Chondrocyte (in vitro differentiated cells): Measurements from ENCODE around the gene PRKCH. TPM values are rescaled to one million over a fixed set of nuclear protein-coding genes. Genes with fewer than 3 reads are reported as not detected.

ENCODE experiments used
- DNase-seq: peaks from one replicate; pipeline ENCODE4 v3.0.0; 2021; ENCODE audit warnings: mixed read lengths, low spot score
- H3K27ac Mint-ChIP-seq: one replicate; pipeline ENCODE4 v1.8.0; 2021; ENCODE audit warnings: mild to moderate bottlenecking, moderate library complexity, mixed read lengths; ENCODE audit not compliant: unreplicated experiment
- H3K27me3 Mint-ChIP-seq: 2 replicates; pipeline ENCODE4 v1.8.0; 2021; ENCODE audit warnings: low read depth, mixed read lengths
- H3K36me3 Mint-ChIP-seq: 2 replicates; pipeline ENCODE4 v1.8.0; 2021; ENCODE audit warnings: low read depth, mixed read lengths
- H3K4me1 Mint-ChIP-seq: 2 replicates; pipeline ENCODE4 v1.8.0; 2021; ENCODE audit warnings: low read depth, mild to moderate bottlenecking, mixed read lengths
- H3K4me3 Mint-ChIP-seq: one replicate; pipeline ENCODE4 v1.8.0; 2021; ENCODE audit warnings: mild to moderate bottlenecking, moderate library complexity, mixed read lengths; ENCODE audit not compliant: unreplicated experiment
- H3K9me3 Mint-ChIP-seq: 2 replicates; pipeline ENCODE4 v1.8.0; 2021; ENCODE audit warnings: low read depth, mixed read lengths
- total RNA-seq: library from RNA; stranded (reverse); gene quantifications from 3 replicates; pipeline ENCODE4 v1.2.1, GENCODE V29; 2021
- TF ChIP-seq, protein P1 (sequence below): fragments of 200-600 bp; sonication (generic); IDR thresholded peaks from 2 replicates; pipeline ENCODE4 v1.5.0; 2021; ENCODE audit warnings: antibody characterized with exemption, mild to moderate bottlenecking, moderate library complexity

PRKCH gene
- total RNA-seq, 1 donor from 2014 or later: 9.7 TPM

DNA sequence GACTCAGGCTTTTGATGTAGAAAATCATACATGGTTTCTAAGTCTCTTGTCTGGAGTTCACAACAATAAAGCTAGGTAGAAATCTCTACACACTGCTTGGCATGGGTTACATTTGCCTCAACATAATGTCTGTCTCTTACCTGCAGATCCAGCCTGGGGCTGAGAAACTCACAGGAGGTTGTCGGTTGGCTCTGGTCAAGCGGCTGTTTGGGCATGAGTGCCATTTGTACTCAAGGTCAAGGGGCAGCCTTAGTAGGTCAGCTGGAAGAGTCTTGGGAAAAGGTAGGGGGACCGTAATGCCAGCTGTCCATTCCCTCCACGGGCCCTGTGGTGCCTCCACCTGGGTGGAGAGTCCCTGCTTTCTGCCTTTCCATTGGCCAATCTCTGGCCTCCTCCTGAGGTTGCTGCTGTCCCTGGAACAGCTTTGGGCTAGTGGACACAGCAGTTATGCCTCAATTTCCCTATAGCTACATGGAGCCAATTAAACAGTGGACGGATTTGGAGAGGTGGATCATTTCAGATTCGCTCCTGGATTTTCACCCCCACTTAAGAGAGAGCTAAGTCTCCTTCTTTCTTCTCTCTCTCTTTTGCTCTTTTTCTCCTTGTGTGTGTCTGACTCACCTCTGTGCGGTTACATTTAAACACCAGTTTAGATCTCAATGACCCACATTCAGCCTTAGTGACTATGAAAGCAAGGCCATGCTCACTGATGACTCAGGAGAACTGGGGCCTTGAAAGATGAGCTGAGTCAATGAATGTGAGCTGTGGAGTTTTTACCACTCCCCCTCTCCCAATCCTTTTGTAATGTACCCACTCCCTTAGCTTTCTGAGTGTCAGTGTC is 241.2 kb downstream of the PRKCH start:
- Mint-ChIP-seq H3K27me3 (no peaks in the 10 kb centered on the region), H3K4me1 (peaks cover 94% of the 10 kb centered on the region), H3K27ac (peak overlapping the region; percentile 97), H3K36me3 (no peaks in the 10 kb centered on the region), H3K4me3 (no peak overlapping the region), H3K9me3 (peaks cover 5% of the 10 kb centered on the region)
- no peak for DNase-seq
- TF ChIP-seq, protein P1, sequence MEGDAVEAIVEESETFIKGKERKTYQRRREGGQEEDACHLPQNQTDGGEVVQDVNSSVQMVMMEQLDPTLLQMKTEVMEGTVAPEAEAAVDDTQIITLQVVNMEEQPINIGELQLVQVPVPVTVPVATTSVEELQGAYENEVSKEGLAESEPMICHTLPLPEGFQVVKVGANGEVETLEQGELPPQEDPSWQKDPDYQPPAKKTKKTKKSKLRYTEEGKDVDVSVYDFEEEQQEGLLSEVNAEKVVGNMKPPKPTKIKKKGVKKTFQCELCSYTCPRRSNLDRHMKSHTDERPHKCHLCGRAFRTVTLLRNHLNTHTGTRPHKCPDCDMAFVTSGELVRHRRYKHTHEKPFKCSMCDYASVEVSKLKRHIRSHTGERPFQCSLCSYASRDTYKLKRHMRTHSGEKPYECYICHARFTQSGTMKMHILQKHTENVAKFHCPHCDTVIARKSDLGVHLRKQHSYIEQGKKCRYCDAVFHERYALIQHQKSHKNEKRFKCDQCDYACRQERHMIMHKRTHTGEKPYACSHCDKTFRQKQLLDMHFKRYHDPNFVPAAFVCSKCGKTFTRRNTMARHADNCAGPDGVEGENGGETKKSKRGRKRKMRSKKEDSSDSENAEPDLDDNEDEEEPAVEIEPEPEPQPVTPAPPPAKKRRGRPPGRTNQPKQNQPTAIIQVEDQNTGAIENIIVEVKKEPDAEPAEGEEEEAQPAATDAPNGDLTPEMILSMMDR: no peak

DNA sequence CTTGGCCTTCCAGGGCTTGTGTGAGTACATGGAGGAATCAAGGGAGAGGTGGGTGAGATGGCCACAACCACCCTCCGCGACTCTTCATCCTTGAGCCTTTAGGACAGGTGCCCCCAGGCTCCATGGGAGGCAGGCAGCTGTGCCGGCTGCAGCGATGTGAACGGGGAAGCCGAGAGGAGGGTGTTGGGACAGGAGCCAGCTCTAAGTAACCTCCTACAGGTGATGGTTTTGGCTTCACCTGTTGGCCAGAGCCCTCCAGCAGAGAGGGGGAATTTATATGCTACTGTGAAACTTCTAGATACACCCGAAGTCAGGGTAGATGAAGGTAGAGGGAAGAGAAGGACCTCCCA is 241.8 kb downstream of the PRKCH start:
- peaks cover 95% of the 10 kb centered on the region for H3K4me1 Mint-ChIP-seq
- H3K9me3 Mint-ChIP-seq: peaks cover under 1% of the 10 kb centered on the region
- H3K27ac Mint-ChIP-seq: peak overlapping the region; percentile 97
- no peak for DNase-seq
- TF ChIP-seq, protein P1: no peak
- no peaks in the 10 kb centered on the region for H3K27me3 Mint-ChIP-seq
- no peak overlapping the region for H3K4me3 Mint-ChIP-seq
- H3K36me3 Mint-ChIP-seq: no peaks in the 10 kb centered on the region

DNA sequence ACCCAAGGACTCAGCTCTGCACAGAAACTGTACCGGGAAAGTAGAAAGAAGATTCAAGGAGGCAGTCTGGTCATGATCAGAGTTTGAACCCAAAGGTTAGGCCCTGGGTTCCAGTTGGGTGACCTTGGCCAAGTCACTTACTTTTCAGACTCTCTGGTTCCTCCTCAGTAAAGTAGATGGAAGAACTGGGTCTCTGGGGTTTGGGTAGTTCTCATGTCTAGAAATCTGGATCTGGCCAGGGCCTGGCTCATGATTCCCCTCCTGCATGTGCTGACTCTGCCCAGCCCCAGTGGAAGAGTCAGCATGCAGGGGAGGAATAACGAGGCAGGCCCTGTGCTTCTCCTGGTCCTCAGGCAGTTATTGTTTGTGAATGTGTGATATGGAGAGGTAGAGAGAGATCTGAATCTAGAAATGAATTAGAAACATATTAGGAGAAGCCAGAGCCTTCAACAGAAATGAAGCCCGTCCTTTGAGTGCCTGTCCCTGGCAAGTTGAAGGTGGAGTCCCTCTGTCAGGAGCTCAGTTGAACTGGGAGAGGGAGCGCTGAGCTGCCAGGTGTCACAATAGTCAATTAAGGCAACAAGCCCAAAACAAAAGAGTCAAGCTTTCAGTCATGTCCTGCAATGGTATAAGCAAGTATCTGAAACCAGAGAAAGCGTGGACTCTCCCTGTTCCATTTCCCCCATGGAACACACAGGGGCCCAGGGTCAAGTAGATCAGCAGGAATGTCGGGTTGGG is 242.7 kb downstream of the PRKCH start:
- H3K4me3 Mint-ChIP-seq: no peak overlapping the region
- DNase-seq: no peak
- TF ChIP-seq, protein P1: no peak
- H3K9me3 Mint-ChIP-seq: no peaks in the 10 kb centered on the region
- peaks cover 95% of the 10 kb centered on the region for H3K4me1 Mint-ChIP-seq
- H3K27me3 Mint-ChIP-seq: no peaks in the 10 kb centered on the region
- H3K36me3 Mint-ChIP-seq: no peaks in the 10 kb centered on the region
- peak overlapping the region; percentile 97 for H3K27ac Mint-ChIP-seq

DNA sequence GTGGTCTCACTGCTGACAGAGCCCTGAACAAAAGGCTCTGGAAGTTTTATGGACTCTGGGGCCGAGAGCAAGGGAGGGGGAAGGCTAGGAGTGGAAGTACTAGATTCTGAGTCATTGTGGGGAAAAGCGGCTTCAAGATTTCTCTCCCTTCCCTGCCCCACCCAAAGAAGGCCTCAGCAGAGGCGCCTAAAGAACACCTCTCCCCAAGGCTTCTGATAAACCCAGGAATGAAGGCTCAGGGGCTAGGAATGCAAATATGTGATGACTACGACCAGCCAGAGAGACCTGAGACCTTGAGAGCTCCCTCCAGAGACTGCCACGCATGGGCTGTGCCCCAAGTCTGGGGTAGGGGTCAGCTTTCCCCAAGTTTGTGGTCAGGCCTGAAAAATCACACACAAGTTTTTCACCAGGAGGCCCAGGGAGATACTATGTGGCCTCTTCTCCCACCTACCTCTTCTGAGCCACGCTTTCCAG is 243.3 kb downstream of the PRKCH start:
- Mint-ChIP-seq H3K4me3 (no peak overlapping the region), H3K9me3 (no peaks in the 10 kb centered on the region), H3K36me3 (no peaks in the 10 kb centered on the region), H3K4me1 (peaks cover 96% of the 10 kb centered on the region), H3K27me3 (no peaks in the 10 kb centered on the region), H3K27ac (peak overlapping the region; percentile 97)
- TF ChIP-seq, protein P1: peak; percentile 24
- DNase-seq: no peak

DNA sequence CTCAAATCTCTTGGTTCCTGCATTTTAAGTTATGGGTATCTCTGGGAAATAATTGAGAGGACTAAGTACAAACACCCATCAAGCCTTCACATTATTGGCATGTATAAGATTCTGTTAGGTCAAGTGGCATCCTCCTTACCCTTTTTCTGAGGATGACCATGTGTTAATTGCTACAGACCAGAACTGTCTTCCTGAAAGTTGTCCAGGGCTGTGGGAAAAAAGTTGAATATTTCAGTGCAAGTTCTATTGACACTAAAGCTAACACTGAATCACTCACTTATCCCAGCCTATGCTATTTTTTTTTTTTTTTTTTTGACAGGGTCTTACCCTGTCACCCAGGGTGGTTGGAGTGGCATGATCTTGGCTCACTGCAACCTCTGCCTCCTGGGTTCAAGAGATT is 243.8 kb downstream of the PRKCH start:
- peaks cover 96% of the 10 kb centered on the region for H3K4me1 Mint-ChIP-seq
- no peaks in the 10 kb centered on the region for H3K36me3 Mint-ChIP-seq
- H3K4me3 Mint-ChIP-seq: no peak overlapping the region
- peak overlapping the region; percentile 97 for H3K27ac Mint-ChIP-seq
- no peaks in the 10 kb centered on the region for H3K27me3 Mint-ChIP-seq
- H3K9me3 Mint-ChIP-seq: no peaks in the 10 kb centered on the region
- TF ChIP-seq, protein P1: no peak
- DNase-seq: no peak
